CD4-positive, alpha-beta T cell treated with Interleukin-17A for 4 hours (primary cell): Measurements from ENCODE around the gene RBM28.

ENCODE experiments used
- DNase-seq: peaks from one replicate; pipeline ENCODE4 v3.0.0-alpha.2; 2020; ENCODE audit warnings: mixed read lengths

RBM28 gene

DNA sequence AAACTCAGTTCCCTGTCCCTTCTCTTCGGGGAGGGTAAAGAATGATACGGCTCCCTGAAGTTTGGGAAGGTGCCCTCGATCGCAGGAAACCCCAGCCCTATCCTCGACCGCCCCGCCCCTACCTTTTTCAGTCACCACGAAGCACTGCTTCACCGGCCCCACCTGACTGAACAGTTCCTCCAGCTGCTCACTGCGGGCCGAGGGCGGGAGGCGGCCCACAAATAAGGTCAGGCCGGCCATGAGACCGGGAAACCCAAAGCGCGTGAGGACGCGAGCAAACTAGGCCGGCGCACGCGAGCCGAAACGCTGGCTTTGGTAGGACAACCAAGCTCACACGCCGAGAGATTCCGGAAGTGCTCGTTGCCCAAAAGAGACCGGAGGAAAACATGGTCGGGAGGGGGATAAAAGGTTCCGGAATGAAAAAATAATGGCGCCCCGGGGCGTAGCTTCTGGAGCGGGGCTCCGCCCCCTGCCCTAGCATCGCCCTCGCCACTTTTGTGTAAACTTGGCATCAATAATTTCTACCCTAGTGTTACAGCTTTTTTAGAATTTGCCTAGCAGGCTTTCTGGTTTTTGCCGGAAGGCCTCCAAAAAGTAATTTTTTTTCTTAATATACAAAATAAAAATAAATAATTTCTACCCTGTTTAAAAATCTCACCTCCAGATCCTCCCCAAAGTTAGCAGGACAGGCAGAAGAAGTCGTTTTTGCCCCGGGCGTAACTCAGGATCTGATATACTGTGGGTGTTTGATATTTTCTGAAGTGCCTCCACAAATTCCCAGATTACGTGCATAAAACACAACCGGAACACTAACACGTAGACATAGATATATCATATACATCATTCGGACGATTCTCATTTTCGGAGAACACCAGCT lies at the start of gene RBM28:
TSS of gene RBM28 (minus strand) at position 355 of the 877 bp plus-strand sequence. CDS start at position 240, 115 bp downstream.
- DNase-seq, result peak; percentile 85

DNA sequence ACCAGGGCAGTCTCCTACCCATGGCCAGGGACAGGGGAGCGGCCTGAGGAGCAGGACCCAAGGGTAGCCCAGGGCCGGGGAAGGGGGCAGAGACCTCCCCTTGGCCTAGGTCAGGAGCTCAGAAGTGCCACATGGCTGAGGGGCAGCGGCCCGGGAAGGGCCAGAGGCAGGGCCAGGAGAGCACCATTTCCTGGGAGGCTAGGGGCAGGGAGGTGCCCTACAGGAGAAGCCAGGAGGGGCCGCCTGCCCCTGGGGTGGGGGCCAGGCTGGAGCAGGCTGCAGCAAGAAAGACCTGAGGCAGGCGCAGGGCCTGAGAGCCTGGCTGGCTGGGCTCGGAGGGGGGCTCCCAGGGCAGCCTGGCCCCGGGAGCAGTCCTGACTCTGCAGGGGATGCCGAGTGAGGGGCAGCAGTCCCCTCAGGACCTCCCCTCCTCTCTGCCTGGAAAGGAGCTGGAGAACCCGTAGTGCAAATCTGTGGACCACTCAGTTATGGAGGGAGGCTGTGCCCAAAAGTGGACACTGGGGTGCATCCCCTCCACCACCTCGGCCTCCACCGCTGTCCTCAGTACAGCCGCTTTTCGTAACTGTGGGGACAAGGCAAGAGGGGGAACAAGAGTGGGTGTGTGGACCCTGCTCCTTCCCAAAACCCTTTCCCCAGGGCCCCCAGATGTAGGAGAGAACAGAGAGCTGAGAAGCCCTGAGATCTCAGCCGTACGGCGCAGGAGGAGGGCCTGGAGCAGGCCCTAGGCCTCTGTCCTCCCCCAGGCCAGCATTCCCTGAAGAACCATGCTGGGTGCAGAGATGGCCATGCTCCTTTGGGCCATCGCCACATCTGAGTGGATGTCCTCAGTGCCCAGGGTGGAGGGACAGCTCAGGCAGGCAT lies 49.0 kb upstream of the RBM28 start:
- no peak for DNase-seq

DNA sequence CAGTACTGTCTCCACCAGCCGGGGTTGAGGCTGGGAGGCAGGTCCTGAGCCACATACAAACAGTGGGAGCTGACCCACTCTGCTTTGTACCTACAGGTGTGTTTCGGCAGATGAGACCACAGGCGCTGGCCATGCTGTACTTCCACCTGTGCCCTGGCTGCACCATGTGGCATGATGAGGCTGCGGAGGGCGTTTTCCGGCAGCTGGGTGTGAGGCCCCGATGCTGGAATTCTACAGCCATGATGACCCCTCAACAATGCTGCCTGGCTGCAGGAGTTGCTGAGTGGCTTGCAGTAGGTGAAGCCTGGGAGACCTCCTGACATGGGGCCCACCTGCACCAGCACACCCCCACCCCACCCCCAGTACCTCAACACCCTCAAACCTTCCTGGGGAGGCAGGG lies 48.1 kb upstream of the RBM28 start:
- DNase-seq, result no peak

- DNase-seq, result no peak
Observed at GRCh38 chr7:128390871-128391565, 47.3 kb upstream of the RBM28 start.

DNA sequence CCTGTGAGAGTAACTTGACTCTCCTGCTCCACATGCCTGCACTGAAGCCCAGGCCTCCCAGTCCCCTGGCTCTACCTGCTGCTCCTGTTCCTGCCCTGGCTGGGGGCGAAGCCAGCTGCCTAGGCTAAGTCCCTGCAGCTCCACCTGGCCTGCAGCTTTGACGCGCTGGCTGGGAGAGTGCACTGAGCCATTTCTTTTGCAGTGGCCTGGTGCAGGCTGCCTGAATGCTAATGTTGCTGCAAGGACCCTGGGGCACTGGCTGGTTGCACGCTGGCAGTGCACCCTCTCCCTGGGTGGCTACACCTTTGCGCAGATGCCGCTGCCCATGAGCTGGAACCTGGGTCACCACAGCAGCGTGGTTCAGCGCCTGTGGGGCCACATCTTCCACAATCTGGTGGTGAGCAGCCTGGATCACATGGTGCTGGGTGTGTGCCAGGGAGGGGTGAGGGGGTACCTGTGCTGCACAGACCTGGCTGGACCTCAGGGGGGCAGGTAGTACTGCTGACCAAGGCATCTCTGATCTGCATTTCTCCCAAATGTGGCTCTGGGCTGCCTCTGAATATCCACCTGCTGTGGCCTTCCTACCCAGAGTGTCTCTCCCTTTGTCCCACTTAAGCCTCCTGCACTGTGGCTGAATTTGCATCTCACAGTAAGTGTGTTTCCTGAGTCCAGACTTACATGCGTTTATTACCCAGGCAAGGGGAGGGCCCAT lies 46.1 kb upstream of the RBM28 start:
- no peak for DNase-seq

GRCh38 chr7:128389085-128389617 lies 45.4 kb upstream of the RBM28 start:
- no peak for DNase-seq

GRCh38 chr7:128388145-128388485 lies 44.4 kb upstream of the RBM28 start:
- no peak for DNase-seq

DNA sequence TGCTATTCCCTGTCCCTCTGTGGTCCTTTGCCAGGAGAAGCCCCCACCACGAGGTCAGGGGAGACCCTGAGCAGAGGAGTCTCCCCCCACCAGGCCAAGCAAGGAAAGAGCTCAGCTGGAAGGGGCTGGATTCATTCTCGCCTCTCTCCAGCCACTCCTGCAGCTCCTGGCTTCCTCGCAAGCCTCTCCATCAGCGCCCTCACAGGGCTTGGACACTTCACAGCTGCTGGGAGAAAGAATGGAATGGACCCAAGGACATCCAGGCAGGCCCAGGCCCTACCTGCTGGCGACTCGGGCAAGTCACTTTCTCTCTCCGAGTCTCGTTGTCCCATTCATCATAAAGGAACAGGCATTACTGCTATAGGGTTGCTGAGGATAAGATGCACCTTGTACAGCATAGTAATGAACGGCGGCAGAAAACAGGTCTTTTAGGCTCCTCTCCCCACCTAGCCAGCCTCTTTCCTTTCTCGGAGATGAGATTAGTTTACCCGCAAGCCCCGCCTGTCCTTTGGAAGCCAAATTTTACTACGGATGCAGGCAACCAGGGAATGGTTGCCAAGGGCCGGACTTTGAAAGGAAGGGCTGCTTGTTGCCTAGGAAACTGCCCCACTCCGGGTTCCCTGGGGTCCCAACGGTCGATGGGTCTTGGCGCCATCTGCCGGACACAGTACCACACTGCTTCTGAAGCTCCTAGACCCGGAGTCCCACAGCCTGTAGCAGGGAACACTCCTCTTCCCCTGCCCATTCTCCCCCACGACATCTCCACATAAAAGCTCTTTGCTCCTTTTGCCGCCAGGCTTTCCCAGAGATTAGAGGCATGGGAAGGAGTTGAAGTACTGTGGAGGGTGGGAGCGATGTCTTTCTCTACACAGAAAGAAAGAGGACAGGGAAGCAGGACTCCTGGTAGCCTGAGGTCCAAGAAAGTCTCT lies 43.8 kb upstream of the RBM28 start:
- peak; percentile 75 for DNase-seq

DNA sequence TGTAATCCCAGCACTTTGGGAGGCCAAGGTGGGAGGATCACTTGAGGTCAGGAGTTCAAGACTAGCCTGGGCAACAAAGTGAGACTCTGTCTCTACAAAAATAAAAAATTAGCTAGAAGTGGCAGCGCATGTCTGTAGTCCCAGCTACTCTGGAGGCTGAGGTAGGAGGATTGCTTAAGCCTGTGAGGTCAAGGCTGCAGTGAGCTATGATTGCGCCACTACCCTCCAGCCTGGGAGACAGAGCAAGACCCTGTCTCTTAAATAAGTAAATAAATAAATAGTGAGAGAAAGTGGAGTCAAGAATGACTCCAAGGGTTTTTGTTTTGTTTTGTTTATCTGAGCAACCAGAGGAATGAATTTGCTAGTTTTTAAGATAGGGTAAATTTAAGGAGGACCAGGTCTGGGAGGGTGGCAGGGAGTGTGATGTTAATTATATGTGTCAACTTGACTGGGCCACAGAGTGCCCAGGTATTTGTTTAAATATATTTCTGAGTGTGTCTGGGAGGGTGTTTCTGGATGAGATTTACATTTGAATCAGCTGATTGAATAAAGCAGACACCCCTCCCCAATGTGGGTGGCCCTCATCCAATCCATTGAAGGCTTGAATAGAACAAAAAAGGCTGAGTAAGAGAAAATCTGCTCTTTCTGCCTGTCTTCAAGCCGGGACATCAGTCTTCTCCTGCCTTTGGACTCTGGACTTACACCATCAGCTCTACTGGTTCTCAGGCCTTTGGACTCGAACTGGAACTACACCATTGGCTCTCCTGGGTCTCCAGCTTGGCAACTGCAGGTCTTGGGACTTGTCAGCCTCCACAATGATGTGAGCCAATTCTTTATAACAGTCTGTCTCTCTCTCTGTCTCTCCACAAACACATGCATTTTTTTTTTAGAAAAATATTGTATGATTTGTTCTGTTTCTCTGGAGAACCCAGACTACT lies 42.5 kb upstream of the RBM28 start:
- no peak for DNase-seq

GRCh38 chr7:128384726-128385125 lies 41.0 kb upstream of the RBM28 start:
- DNase-seq, result no peak

- no peak for DNase-seq
Observed at GRCh38 chr7:128383776-128384175, 40.1 kb upstream of the RBM28 start.

DNA sequence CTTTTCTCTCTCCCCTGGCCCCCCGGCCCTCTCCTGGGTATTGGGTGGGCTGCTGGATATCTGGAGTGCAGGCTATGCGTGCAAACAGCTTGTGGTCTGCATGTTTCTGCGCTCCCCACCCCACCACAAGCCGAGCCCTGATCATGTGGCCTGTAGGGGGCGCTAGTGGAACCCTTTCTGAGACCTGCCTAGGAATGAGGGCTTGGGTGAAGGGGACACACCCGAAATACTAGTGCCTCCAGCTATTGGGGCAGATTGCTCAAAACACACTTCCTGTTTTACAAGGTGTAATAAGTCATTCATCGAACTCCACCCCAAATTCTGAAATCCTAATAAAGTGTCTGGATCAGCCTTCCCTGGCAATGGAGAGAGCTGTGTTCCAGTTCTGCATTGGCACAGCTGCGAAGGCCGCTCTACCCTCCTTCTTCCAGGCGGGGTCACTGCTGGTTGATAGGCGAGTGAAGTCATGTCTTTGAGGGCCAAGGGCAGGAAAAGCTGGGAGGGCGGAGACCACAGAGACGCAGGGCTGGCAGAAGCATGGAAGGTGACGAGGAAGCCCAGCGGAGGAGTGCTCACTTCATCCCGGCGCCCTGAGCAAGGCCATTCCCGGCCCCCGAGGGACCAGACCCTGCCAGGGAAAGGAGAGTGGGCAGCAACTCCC lies 37.6 kb upstream of the RBM28 start:
- DNase-seq, result peak; percentile 51

DNA sequence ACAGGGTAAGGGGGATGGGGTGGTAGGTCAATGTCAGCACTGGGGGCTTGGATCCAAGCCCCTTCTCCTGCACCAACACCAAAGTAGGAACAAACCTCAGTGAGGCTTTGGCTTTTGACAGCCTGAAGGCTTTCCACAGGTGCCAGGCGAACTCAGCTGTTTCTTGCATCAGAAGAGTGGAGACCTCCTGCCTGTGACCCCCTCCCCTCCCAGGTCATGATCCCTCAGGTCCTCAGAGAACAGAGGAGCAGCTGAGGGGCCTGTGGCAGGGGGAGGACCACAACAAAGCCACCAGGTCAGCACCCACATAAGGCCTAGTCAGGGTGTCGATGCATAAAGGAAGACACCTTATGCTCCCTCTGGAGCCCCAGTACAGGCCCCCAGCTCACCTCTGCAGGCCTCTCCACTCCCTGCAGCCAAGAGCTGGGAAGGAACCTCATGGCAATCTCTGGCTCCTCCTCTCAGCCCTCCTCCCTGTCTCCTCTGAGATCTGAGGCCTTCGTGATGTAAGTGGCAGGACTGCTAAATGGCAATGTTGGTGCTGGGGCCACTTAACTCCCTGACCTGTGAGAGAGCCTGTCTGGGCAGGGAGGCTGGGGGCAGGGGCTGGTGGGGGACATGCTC lies 36.9 kb upstream of the RBM28 start:
- no peak for DNase-seq

GRCh38 chr7:128379900-128380479 lies 36.3 kb upstream of the RBM28 start:
- no peak for DNase-seq

DNA sequence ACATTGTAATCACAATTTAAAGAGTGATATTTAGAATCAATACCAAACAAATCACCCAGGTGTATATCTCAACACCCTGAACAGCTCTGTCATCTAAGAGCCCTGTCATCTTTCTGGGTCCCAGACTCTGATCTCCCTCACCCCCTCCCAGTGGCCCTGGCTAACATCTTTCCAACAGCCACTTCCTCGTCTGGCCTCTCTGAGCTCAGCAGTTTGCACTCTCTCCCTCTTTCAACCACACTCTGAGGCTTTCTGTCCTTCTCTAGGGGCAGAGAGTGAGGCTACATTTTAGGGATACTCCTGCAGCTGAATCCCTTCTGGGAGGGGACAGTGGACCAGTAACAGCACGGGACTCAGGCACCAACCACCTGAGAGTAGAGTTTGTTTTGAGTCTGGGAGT lies 34.9 kb upstream of the RBM28 start:
- no peak for DNase-seq

GRCh38 chr7:128376077-128376476 lies 32.4 kb upstream of the RBM28 start:
- DNase-seq, result no peak

DNA sequence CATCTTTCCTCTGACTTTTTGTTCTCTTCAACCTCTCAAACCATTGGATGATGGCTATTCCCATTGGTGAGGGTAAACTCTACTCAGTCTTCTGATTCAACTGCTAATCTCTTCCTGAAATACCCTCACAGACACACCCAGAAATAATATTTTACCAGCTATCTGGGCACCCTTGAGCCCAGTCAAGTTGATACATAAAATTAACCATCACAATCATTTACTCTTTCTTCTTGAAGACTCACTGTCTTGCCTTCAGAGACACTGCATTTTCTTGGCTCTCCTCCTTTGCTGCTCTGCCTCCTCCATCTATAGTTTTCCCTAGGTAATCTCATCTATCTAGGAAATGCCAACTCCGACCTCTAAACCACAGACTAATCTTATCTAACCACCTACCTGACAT lies 30.3 kb upstream of the RBM28 start:
- DNase-seq, result no peak

- no peak for DNase-seq
Observed at GRCh38 chr7:128373606-128374005, 29.9 kb upstream of the RBM28 start.

- no peak for DNase-seq
Observed at GRCh38 chr7:128370491-128370890, 26.8 kb upstream of the RBM28 start.
